Measurements from ENCODE around the gene GPD2. TPM values are rescaled to one million over a fixed set of nuclear protein-coding genes. Genes with fewer than 3 reads are reported as not detected.

Gene GPD2
- total and polyA plus RNA-seq, 2 of the 13 experiments (the other 11 are each of a cell fraction or from before 2014, with no cell fraction given), result not detected

- TF ChIP-seq ASH2L (IDR thresholded peaks at IDR 0.05; ENCODE audit: insufficient read length, low read depth, low read length) (peak; percentile 91), NFE2L2 (IDR thresholded peaks at IDR 0.05; ENCODE audit: low read length) (no peak), ZNF547 (CRISPR knock-in tag; IDR thresholded peaks at IDR 0.05) (no peak), MEF2D (CRISPR knock-in tag; IDR thresholded peaks at IDR 0.05) (no peak), ZBTB37 (CRISPR knock-in tag; IDR thresholded peaks at IDR 0.05) (no peak), ZNF232 (CRISPR knock-in tag; IDR thresholded peaks at IDR 0.05; ENCODE audit: borderline replicate concordance) (0 out of 2 replicates have a peak, but pooled peaks have one; percentile 3), RFXANK (CRISPR knock-in tag; IDR thresholded peaks at IDR 0.05) (no peak; the same call in 1 of the 2 replicates), ZXDC (CRISPR knock-in tag; IDR thresholded peaks at IDR 0.05) (no peak), HNF4G (IDR thresholded peaks at IDR 0.05; ENCODE audit: borderline replicate concordance, low read depth, low read length) (no peak; the same call in 1 of the 2 replicates), HNF4G (CRISPR knock-in tag; IDR thresholded peaks at IDR 0.05; ENCODE audit: borderline replicate concordance, low read depth) (no peak), ZNF687 (CRISPR knock-in tag; IDR thresholded peaks at IDR 0.05) (no peak), SRF (IDR thresholded peaks at IDR 0.05; ENCODE audit: low read depth, low read length) (no peak), ZBTB26 (CRISPR knock-in tag; IDR thresholded peaks at IDR 0.05; ENCODE audit: borderline replicate concordance) (no peak), CREBL2 (CRISPR knock-in tag; IDR thresholded peaks at IDR 0.05; ENCODE audit: borderline replicate concordance) (no peak), MEIS2 (CRISPR knock-in tag; IDR thresholded peaks at IDR 0.05) (no peak; the same call in 1 of the 2 replicates), ATF7-NPFF (CRISPR knock-in tag; IDR thresholded peaks at IDR 0.05; ENCODE audit: low read depth) (0 out of 2 replicates have a peak, but pooled peaks have one; percentile 8)
Observed at GRCh38 chr2:156400706-156401678, 35.2 kb upstream of the GPD2 start (continued).
